ENCODE results near the gene SLC7A5. TPM values are rescaled to one million over a fixed set of nuclear protein-coding genes. Genes with fewer than 3 reads are reported as not detected.
"Not testable (repeated sequence)": the region's sequence is repeated elsewhere in the genome, so short reads cannot be mapped to it uniquely, and the experiment has no call there.

The SLC7A5 gene
- total RNA-seq, 1 donor from 2014 or later = 42.2 TPM

DNA sequence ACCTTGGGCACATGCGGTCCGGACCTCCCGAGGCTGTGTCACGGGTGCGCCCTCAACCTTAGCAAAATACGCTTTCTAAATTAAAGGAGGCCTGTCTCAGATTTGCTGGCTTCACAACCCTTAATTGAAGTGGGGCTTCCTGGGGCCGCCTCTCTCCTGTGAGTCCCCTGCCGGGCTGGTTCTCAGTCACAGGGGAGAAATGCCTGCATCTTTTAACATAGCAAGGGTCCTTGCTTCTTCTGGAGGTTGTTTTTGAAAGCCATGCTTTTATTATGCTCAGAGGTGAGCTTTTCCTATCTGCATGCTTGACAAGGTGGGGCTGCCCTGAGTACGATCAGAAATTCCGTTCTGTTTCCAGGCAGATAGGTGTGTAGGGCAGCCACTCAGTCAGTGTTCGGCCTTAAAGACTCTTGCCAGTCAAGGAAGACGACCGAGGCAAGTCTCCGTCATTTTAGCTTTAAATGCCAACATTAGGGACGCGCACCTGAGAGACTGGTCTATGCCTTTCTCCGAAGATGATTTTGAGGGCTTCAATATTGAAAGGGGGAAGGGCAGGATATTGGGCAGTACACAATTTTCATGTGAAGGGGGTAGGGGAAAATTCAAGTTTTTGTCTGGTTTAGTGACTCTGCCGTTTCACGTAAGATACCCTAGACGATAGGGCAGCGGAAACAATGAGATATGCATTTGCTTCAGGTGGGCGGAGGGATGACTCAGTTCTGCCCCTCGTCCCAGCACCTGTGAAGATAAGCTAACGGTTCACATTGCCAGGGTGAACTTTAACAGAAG is 5.5 kb upstream of the SLC7A5 start:
- TF ChIP-seq, protein P1, sequence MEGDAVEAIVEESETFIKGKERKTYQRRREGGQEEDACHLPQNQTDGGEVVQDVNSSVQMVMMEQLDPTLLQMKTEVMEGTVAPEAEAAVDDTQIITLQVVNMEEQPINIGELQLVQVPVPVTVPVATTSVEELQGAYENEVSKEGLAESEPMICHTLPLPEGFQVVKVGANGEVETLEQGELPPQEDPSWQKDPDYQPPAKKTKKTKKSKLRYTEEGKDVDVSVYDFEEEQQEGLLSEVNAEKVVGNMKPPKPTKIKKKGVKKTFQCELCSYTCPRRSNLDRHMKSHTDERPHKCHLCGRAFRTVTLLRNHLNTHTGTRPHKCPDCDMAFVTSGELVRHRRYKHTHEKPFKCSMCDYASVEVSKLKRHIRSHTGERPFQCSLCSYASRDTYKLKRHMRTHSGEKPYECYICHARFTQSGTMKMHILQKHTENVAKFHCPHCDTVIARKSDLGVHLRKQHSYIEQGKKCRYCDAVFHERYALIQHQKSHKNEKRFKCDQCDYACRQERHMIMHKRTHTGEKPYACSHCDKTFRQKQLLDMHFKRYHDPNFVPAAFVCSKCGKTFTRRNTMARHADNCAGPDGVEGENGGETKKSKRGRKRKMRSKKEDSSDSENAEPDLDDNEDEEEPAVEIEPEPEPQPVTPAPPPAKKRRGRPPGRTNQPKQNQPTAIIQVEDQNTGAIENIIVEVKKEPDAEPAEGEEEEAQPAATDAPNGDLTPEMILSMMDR (IDR thresholded peaks at IDR 0.05; ENCODE audit: unreplicated experiment) = no peak
- no peaks in the 10 kb centered on the region for H3K9me3 Mint-ChIP-seq (ENCODE audit: low read depth)
- peaks cover 19% of the 10 kb centered on the region for H3K27me3 Mint-ChIP-seq
- no peaks in the 10 kb centered on the region for H3K36me3 Mint-ChIP-seq (ENCODE audit: insufficient read depth)
- peak overlapping the region; percentile 1 for H3K27ac Mint-ChIP-seq
- H3K4me1 Mint-ChIP-seq (ENCODE audit: low read depth) = peaks cover 47% of the 10 kb centered on the region
- DNase-seq (ENCODE audit: low spot score, unreplicated experiment) = no peak
- H3K4me3 Mint-ChIP-seq (ENCODE audit: low read depth) = no peak overlapping the region

DNA sequence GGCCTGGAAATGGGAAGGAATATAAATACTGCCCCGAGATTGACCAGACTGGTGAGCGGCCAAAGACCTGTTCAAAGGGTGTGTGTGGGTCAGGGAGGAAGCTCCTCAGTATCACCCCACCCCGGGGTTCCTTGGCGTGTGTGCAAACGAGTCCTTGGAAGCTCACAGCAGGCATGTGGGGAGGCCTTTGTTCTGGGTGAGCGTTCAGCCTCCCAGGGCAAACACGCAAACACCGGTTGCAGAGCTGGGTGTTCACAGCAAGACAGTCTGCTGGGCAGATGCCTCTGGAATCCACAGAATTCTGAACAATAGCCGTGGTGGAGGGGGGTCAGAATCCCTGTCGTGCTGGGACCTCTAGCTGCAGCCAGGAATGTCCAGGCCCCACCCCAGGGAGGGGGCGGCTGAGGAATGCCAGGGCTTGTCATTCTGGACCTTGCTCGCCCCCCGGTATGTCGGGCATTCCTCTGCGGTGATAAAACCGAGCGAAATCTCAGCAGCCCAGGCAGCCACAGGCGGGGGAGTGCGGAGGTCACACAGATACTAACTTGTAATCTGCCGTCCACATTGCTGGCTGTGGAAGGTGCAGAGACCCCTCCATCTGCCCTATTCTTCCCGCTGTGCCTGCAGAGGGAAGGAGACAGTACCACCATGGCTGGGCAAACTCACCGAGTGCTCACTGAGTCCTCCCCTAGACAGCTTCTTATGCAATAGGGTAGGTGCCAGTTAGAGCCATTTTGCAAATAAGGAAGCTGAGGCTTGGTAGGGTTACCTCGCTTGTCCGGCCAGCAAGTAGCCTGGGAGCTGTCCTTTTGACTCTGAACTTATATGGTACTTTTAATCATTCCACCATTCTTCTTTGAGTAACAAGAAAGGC is 1.3 kb upstream of the SLC7A5 start:
- peaks cover 38% of the 10 kb centered on the region for H3K27me3 Mint-ChIP-seq
- peak; percentile 46 for DNase-seq (ENCODE audit: low spot score, unreplicated experiment)
- peaks cover 43% of the 10 kb centered on the region for H3K4me1 Mint-ChIP-seq (ENCODE audit: low read depth)
- not testable (repeated sequence) for H3K36me3 Mint-ChIP-seq (ENCODE audit: insufficient read depth); H3K9me3 Mint-ChIP-seq (ENCODE audit: low read depth)
- peak overlapping the region; percentile 25 for H3K4me3 Mint-ChIP-seq (ENCODE audit: low read depth)
- H3K27ac Mint-ChIP-seq = peak overlapping the region; percentile 94

GRCh38 chr16:87869879-87870417 is 641 bp upstream of the SLC7A5 start:
- H3K36me3 Mint-ChIP-seq (ENCODE audit: insufficient read depth); DNase-seq (ENCODE audit: low spot score, unreplicated experiment); H3K9me3 Mint-ChIP-seq (ENCODE audit: low read depth): not testable (repeated sequence)
- Mint-ChIP-seq H3K27me3 (peaks cover 34% of the 10 kb centered on the region), H3K4me3 (ENCODE audit: low read depth) (peak overlapping the region; percentile 25), H3K27ac (peak overlapping the region; percentile 94), H3K4me1 (ENCODE audit: low read depth) (peaks cover 42% of the 10 kb centered on the region)

GRCh38 chr16:87868254-87869029 is 865 bp downstream of the SLC7A5 start:
- H3K4me1 Mint-ChIP-seq (ENCODE audit: low read depth) = peaks cover 43% of the 10 kb centered on the region
- not testable (repeated sequence) for H3K36me3 Mint-ChIP-seq (ENCODE audit: insufficient read depth); H3K9me3 Mint-ChIP-seq (ENCODE audit: low read depth); DNase-seq (ENCODE audit: low spot score, unreplicated experiment)
- H3K27ac Mint-ChIP-seq = peak overlapping the region; percentile 90
- peak overlapping the region; percentile 73 for H3K4me3 Mint-ChIP-seq (ENCODE audit: low read depth)
- H3K27me3 Mint-ChIP-seq = peaks cover 28% of the 10 kb centered on the region

DNA sequence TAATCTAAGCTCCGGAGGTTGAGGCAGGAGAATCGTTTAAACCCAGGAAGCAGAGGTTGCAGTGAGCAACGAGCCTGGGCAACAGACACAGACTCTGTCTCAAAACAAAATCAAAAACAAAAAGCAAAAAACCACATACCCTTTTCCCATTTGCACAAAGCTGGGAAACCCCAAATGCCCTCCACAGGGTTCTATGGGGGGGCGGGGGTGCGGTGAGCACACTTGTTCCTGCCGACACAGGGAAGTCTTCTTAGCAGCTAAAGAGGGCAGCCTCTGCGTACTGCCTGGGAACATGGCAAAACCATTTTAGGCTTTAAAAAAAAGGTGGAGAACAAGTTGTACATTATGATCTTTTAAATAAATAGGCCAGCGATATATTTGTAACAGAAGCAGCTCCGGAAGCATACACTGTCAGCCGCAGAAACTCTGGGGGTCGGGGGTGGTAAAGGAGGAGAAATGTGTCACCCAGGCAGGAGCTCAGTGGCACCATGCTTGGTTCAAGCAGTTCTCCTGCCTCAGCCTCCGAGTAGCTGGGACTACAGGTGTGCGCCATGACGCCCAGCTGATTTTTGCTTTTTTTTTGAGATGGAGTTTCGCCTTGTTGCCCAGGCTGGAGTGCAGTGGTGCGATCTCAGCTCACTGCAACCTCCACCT is 3.3 kb downstream of the SLC7A5 start:
- not testable (repeated sequence) for H3K36me3 Mint-ChIP-seq (ENCODE audit: insufficient read depth); H3K9me3 Mint-ChIP-seq (ENCODE audit: low read depth); DNase-seq (ENCODE audit: low spot score, unreplicated experiment); H3K27ac Mint-ChIP-seq
- Mint-ChIP-seq H3K4me3 (ENCODE audit: low read depth) (peak overlapping the region; percentile 19), H3K27me3 (peaks cover 28% of the 10 kb centered on the region), H3K4me1 (ENCODE audit: low read depth) (peaks cover 31% of the 10 kb centered on the region)

- DNase-seq (ENCODE audit: low spot score, unreplicated experiment) = no peak
- H3K27ac Mint-ChIP-seq = peak overlapping the region; percentile 73
Measured at GRCh38 chr16:87864331-87864989, 4.8 kb downstream of the SLC7A5 start.

GRCh38 chr16:87863327-87863635 is 6.0 kb downstream of the SLC7A5 start:
- not testable (repeated sequence) for H3K9me3 Mint-ChIP-seq (ENCODE audit: low read depth); H3K36me3 Mint-ChIP-seq (ENCODE audit: insufficient read depth); DNase-seq (ENCODE audit: low spot score, unreplicated experiment); H3K4me3 Mint-ChIP-seq (ENCODE audit: low read depth); H3K27ac Mint-ChIP-seq
- Mint-ChIP-seq H3K4me1 (ENCODE audit: low read depth) (peaks cover 21% of the 10 kb centered on the region), H3K27me3 (peaks cover 22% of the 10 kb centered on the region)

More at GRCh38 chr16:87864331-87864989, 4.8 kb downstream of the SLC7A5 start:
- TF ChIP-seq, protein P1 (IDR thresholded peaks at IDR 0.05; ENCODE audit: unreplicated experiment) = no peak
- H3K4me1 Mint-ChIP-seq (ENCODE audit: low read depth) = peaks cover 25% of the 10 kb centered on the region
- peaks cover 4% of the 10 kb centered on the region for H3K36me3 Mint-ChIP-seq (ENCODE audit: insufficient read depth)
- peaks cover 27% of the 10 kb centered on the region for H3K27me3 Mint-ChIP-seq
- peak overlapping the region; percentile 31 for H3K4me3 Mint-ChIP-seq (ENCODE audit: low read depth)
- no peaks in the 10 kb centered on the region for H3K9me3 Mint-ChIP-seq (ENCODE audit: low read depth)

- H3K27ac Mint-ChIP-seq; H3K9me3 Mint-ChIP-seq (ENCODE audit: low read depth); H3K36me3 Mint-ChIP-seq (ENCODE audit: insufficient read depth); DNase-seq (ENCODE audit: low spot score, unreplicated experiment); H3K4me3 Mint-ChIP-seq (ENCODE audit: low read depth): not testable (repeated sequence)
- H3K4me1 Mint-ChIP-seq (ENCODE audit: low read depth) = peaks cover 19% of the 10 kb centered on the region
- peaks cover 18% of the 10 kb centered on the region for H3K27me3 Mint-ChIP-seq
Measured at GRCh38 chr16:87862597-87863326, 6.5 kb downstream of the SLC7A5 start.

Data from progenitor cell of endocrine pancreas (in vitro differentiated cells).